ENCODE measurements around the gene IQSEC1.

- no peak for TF ChIP-seq CTCF (conservative IDR thresholded peaks at IDR 0.05 in 1 of 2, IDR thresholded peaks at IDR 0.05 in 1 of 2; ENCODE audit: low read depth in 1 of 2, low read length in 2 of 2)
- TF ChIP-seq EZH2 (IDR thresholded peaks at IDR 0.05; ENCODE audit: low read length, missing control alignments), result no peak
Observed at GRCh38 chr3:13030684-13031083, 42.5 kb downstream of the IQSEC1 start.
